Ishikawa (cell line): ENCODE results near the gene ROM1.

Source experiments
- CREB1 ChIP-seq: IDR thresholded peaks from 2 replicates; pipeline ENCODE4 v1.6.1; 2012; ENCODE audit warnings: low read depth
- RAD21 ChIP-seq: IDR thresholded peaks from 2 replicates; pipeline ENCODE4 v1.6.1; 2012; ENCODE audit warnings: low read depth
- TAF1 ChIP-seq: IDR thresholded peaks from 2 replicates; pipeline ENCODE4 v1.6.1; 2012; ENCODE audit warnings: low read depth, mild to moderate bottlenecking
- ZBTB7A ChIP-seq: IDR thresholded peaks from 2 replicates; pipeline ENCODE4 v1.6.1; 2012; ENCODE audit warnings: low read depth
- TF ChIP-seq, protein P1 (sequence below): IDR thresholded peaks from 2 replicates; pipeline ENCODE4 v1.6.1; 2012; ENCODE audit warnings: low read depth, mild to moderate bottlenecking
- TF ChIP-seq, protein P2 (sequence below): IDR thresholded peaks from 2 replicates; pipeline ENCODE4 v1.6.1; 2012

DNA sequence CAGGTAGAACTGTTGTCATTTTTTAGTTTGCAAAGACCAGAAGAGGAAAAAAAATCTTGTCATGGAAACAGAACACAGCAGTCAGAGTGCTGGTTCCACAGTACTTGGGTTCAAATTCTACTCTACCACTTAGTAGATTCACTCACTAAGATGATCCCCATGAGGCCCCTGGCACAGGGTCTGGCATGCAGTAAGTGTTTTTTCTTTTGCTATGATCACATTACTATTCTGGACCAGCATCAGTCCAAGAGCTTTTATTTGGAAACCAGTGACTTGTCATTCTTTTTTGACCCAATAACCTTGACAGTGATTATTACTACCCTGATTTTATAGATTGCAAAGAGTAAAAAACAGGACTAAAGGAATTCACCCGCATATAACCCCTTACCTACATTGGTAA is 43.4 kb upstream of the ROM1 start:
- TF ChIP-seq, protein P1, sequence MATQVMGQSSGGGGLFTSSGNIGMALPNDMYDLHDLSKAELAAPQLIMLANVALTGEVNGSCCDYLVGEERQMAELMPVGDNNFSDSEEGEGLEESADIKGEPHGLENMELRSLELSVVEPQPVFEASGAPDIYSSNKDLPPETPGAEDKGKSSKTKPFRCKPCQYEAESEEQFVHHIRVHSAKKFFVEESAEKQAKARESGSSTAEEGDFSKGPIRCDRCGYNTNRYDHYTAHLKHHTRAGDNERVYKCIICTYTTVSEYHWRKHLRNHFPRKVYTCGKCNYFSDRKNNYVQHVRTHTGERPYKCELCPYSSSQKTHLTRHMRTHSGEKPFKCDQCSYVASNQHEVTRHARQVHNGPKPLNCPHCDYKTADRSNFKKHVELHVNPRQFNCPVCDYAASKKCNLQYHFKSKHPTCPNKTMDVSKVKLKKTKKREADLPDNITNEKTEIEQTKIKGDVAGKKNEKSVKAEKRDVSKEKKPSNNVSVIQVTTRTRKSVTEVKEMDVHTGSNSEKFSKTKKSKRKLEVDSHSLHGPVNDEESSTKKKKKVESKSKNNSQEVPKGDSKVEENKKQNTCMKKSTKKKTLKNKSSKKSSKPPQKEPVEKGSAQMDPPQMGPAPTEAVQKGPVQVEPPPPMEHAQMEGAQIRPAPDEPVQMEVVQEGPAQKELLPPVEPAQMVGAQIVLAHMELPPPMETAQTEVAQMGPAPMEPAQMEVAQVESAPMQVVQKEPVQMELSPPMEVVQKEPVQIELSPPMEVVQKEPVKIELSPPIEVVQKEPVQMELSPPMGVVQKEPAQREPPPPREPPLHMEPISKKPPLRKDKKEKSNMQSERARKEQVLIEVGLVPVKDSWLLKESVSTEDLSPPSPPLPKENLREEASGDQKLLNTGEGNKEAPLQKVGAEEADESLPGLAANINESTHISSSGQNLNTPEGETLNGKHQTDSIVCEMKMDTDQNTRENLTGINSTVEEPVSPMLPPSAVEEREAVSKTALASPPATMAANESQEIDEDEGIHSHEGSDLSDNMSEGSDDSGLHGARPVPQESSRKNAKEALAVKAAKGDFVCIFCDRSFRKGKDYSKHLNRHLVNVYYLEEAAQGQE, result no peak
- no peak for TF ChIP-seq RAD21
- no peak for TF ChIP-seq CREB1
- TF ChIP-seq, protein P2, sequence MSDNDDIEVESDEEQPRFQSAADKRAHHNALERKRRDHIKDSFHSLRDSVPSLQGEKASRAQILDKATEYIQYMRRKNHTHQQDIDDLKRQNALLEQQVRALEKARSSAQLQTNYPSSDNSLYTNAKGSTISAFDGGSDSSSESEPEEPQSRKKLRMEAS, result no peak
- TF ChIP-seq TAF1, result no peak
- no peak for TF ChIP-seq ZBTB7A
